Fibroblast of the conjunctiva (primary cell): ENCODE data around the gene HLA-DMB.

Experiments
- DNase-seq: peaks from one replicate; pipeline ENCODE4 v3.0.0-alpha.2; 2010; ENCODE audit warnings: low read depth

Gene HLA-DMB

DNA sequence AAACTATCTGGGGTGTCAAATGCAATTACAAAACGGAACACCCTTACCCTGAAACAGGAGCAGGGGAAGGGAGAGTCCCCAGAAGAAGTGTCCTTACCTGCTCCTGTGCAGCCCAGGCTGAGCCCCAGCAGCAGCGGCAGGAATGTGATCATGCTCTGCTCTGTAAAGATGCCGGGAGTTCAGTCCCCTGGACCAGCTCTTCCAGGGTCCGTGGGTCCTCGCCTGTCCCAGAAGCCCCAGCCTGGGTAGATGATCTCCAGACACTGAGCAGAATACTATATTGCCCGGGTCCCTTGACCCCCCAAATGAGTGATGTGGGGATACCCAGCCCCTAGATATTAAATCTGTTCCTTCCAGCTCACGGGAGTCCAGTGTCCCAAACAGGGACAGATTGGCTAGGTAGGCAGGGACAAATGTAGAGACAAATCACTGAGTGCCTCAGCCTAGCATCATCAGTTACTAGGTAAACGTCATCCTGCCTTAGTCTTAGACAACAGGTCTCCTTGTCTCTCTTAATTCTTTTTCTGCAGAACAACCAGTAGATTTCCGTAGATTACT, at the start of gene HLA-DMB:
Gene HLA-DMB (minus strand): TSS at position 373 of the 558 bp plus-strand sequence. CDS start 221 bp downstream, at position 152.
- DNase-seq: peak; percentile 31

DNA sequence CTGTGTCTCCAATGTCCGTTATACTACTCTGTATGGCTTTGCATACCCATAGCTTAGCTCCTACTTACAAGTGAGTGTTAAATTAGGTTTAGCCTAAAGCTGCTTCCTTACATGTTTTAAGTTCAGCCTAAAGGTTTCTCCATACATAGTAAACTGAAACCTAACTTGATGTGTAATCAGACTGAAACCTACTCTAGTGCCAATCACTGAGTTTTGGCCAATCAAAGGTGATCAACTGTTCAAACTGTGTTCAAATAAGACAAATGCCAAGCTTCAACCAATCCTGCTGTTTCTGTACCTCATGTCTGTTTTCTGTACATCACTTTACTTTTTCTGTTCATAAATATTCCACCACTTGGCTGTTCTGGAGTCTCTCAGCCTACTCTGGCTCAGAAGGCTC, 48.5 kb upstream of the HLA-DMB start:
- no peak for DNase-seq

DNA sequence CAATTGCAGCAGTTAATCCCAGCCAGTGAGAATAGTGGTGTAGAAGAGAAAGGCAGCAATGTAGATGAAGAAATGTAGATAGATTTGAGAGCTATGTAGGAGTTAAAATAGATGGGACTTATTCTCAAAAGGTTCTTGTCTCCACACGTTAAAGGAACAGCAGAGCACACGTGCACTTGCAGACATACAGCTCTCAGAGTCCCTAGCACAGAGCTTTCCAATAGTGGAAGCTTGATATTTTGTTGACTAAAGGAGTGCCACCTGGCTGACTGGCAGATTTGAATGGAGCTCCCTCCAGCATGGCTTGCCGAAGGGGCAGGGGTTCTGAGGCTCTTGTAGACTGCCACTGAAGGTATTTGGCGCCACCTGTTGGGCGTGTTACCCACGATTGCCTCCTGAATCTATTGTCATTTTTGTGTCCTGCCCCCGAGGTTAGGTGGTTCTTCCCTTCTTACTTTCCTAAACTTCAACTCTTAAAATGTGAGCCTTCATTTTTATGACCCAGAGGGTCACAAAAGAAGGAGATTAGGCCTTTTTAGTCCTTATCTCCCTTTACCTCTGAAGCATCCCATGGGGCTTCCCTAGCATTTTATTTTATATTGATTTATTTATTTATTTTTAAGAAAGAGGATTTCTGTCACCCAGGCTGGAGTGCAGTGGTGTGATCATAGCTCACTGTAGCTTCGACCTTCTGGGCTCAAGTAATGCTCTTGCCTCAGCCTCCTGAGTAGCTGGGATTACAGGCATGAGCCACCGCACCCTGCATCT, 44.0 kb upstream of the HLA-DMB start:
- peak; percentile 78 for DNase-seq

DNA sequence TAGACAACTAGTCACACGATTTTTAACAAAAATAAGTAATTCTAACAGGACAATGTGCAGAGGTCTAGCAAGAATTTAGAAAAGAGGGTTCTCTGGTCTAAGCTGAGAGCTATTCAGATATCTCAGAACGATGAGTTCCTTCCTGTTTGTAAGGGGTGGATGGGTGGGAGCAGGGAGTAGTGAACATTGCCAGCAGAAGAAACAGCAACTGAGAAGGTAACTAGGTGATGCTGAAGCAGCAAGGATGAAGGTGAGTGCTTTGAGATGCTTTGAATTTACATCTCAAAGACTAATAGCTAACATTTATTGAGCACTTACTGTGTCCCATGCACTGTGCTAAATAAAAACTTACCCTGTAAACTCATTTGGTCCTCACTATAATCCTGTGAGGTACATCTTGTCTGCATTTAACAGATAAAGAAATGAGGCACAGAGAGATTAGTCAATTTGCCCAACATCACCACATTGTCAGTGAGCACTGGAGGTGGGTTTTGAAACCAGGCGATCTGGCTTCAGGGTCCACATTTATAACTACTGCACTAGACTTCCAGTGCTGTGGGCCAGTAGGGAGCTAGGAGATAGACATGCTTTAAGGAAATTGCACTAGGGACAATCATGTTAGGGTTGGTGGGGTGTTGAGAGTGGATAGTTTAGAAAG, 43.3 kb upstream of the HLA-DMB start:
- DNase-seq: no peak

DNA sequence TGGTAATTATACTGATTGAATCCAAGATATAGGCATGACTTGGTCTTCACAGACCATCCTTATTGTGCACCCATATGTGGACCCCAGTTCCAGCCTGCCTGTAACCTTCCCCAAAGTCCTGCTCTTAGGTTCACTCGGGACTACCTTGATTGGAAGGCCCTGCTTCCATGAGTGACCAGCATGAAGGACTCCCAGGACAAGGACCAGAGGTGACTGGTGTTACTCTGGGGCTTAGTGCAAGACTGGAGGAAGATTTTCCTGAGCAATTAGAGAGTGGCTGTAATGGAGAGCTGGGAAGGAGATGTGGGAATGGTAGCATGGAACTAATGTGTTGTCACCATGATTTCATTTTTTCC, 42.6 kb upstream of the HLA-DMB start:
- DNase-seq: no peak

DNA sequence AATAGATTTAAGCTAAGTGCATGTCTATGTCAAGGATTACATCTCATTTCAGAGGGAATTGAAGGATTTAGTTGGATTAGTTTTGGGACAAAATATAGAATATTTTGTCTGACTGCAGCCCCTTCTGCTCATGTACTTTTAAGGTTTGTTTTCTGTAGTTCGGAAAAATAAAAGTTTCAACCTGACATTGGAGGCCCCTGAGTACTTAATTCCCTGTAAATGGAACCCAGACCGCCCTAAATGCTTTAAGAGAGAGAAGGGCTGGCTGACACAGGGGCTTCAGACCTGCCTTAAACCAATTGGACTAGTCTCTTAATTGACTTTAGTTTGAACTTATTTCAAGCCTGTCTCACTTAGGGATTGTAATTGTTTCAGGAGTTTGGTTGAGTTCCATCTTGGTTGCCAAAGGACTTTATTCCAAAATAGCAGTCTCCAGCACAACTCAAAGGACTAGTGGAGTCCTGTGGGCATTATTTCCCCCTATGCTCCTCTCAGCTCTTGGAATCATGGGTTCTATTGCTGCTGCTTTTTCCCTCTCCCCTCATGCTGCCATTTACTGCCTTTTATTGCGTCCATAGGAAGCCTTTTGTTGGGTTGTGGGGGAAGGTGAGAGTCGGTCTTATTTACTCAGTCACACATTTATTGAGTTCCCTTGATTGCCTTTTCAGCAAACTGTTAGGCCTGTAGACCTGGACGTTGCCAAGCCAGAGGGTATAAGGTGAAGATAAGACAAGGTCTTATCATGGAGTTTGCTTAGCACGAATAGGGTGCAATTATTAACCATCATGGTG, 42.1 kb upstream of the HLA-DMB start:
- no peak for DNase-seq

DNA sequence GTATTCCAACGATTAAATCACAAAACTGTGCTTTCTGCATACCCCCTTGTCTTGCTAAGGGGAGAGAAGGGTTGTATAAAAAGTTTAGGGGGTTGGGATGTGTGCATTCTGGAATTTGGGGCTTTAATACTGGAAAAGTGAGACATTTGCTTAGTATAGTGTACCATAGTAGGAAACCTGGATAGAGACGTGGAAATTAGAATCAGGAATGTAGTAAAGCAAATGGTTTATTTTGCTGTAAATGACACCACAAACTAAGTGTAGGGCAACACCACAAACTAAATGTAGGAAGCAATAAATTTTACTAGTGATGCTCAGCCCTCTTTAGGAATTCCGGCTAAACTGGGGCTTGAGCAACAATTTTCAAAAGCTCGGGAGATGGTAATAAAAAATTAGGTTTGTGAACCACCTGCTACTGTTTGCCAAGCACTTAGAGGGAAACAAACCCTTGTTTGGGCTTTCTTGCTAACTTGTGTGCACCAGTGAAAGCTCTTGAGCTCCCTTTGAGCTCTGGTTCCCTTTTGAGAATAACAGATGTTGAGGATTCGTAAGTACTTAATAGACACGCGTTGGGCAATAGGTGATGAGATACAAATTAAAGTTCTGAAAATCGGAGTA, 41.4 kb upstream of the HLA-DMB start:
- DNase-seq: no peak

DNA sequence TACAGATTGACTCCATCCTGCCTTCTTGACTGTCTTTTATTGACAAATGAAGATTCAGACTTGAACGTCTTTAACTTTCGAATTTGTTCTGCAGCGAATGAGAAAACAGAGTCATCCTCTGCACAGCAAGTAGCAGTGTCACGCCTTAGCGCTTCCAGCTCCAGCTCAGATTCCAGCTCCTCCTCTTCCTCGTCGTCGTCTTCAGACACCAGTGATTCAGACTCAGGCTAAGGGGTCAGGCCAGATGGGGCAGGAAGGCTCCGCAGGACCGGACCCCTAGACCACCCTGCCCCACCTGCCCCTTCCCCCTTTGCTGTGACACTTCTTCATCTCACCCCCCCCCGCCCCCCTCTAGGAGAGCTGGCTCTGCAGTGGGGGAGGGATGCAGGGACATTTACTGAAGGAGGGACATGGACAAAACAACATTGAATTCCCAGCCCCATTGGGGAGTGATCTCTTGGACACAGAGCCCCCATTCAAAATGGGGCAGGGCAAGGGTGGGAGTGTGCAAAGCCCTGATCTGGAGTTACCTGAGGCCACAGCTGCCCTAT, 39.7 kb upstream of the HLA-DMB start:
- no peak for DNase-seq

DNA sequence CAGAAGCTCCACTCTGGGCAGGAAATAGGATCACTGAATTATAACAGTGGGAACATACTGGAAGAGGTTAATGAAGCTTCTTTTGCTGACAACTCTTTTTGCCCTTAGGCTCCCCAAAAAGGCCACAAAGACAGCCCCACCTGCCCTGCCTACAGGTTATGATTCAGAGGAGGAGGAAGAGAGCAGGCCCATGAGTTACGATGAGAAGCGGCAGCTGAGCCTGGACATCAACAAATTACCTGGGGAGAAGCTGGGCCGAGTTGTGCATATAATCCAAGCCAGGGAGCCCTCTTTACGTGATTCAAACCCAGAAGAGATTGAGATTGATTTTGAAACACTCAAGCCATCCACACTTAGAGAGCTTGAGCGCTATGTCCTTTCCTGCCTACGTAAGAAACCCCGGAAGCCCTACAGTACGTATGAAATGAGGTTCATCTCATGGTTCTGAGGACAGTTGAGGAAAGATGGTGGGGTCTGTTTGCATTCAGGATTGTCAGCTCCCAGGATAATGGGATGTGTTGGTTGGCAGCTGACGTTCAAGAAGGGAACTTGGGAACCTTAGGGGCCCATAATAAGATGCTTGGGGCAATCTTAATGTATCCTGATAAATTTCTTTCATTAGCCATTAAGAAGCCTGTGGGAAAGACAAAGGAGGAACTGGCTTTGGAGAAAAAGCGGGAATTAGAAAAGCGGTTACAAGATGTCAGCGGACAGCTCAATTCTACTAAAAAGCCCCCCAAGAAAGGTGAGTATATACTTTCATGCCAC, 39.1 kb upstream of the HLA-DMB start:
- no peak for DNase-seq

DNA sequence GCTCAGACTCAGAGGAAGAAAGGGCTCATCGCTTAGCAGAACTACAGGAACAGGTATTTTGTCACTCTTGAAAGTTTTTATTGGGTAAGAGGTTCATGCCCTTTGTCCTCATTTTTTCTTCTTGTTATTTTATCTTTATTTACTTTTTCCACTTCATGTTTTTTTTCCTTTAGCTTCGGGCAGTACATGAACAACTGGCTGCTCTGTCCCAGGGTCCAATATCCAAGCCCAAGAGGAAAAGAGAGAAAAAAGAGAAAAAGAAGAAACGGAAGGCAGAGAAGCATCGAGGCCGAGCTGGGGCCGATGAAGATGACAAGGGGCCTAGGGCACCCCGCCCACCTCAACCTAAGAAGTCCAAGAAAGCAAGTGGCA, 37.1 kb upstream of the HLA-DMB start:
- no peak for DNase-seq

DNA sequence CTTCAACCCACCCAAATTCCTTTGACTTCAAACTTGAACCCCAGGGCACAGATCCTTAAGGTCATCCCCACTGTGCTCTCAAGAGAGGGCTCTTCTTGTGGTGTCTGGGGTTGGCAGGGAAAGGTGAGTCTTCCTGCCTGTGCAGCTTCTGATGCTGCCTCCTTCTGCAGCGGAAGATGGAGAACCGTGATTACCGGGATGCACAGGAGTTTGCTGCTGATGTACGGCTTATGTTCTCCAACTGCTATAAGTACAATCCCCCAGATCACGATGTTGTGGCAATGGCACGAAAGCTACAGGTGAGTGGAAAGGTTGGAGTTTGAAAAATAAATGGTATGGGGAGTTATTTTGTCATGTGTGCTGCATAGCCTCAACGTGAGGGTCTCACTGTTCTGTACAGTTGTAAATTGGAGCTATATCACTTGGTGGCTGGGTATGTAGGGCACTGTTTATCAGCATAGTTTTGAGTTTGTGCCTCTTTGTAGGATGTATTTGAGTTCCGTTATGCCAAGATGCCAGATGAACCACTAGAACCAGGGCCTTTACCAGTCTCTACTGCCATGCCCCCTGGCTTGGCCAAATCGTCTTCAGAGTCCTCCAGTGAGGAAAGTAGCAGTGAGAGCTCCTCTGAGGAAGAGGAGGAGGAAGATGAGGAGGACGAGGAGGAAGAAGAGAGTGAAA, 36.6 kb upstream of the HLA-DMB start:
- DNase-seq: no peak

DNA sequence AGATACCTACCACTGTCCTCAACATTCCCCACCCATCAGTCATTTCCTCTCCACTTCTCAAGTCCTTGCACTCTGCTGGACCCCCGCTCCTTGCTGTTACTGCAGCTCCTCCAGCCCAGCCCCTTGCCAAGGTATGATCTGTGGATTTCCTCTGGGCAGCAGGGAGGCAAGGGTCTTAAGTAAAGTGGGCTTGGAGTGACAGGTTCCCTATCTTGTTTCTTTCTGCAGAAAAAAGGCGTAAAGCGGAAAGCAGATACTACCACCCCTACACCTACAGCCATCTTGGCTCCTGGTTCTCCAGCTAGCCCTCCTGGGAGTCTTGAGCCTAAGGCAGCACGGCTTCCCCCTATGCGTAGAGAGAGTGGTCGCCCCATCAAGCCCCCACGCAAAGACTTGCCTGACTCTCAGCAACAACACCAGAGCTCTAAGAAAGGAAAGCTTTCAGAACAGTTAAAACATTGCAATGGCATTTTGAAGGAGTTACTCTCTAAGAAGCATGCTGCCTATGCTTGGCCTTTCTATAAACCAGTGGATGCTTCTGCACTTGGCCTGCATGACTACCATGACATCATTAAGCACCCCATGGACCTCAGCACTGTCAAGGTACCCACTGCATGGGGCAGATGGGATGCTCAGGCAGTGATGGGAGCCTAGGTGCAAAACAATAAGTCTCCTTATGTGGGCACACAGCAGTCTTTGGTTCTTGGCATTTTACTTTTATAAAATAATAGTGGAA, 35.7 kb upstream of the HLA-DMB start:
- no peak for DNase-seq

DNA sequence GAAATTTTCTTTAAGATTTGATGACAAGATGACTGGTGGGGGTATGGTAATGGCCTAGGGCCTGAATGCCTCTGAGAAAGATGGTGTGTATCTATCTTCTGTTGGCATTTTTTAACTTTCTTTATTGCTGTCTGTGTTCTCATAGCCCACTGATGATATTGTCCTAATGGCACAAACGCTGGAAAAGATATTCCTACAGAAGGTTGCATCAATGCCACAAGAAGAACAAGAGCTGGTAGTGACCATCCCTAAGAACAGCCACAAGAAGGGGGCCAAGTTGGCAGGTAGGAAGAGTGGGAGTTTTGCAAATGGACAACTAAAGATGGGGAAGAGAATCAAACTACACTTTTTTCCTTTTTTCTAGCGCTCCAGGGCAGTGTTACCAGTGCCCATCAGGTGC, 35.1 kb upstream of the HLA-DMB start:
- DNase-seq: no peak

DNA sequence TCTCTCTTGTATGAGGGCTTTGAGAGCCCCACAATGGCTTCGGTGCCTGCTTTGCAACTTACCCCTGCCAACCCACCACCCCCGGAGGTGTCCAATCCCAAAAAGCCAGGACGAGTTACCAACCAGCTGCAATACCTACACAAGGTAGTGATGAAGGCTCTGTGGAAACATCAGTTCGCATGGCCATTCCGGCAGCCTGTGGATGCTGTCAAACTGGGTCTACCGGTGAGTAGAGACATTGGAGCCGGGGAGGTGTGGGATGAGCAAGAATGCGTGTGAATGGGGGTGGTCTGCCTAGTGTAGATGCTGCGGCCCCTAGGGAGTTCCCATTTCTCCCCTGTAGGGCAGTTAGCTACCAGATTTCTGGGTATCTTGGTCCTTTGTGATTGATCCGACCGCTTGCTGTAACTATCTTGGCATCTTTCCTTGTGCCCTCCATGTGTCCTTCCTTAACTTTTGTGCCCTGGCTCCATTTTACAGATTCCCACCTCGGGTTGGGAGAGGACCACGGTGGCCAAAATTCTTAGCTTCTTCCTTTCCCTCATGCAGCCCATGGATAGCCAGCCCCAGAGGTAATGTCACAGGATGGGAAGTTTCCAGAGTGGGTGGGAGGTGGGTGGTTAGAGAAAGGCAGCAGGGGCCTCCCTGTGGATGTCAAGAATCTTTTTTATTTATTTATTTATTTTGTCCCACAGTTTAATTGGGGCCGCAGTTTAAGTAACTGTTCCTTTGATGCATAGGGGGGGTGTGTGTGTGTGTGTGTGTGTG, 33.9 kb upstream of the HLA-DMB start:
- DNase-seq: no peak

DNA sequence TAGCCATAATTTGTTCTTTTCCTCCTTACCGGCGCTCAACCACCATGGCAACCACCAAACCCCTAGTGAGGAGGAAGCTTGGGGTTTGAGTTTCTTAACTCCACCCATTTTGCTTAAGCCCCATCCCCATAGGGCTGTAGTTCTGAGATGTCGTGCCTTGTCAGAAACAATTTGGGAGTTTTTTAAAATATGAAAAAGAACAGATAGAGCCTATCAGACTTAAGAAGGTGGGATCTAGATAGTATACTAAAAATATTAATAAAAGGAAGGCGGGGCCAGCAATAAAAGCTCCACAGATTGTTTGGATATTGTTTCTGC, 33.1 kb upstream of the HLA-DMB start:
- DNase-seq: peak; percentile 41

DNA sequence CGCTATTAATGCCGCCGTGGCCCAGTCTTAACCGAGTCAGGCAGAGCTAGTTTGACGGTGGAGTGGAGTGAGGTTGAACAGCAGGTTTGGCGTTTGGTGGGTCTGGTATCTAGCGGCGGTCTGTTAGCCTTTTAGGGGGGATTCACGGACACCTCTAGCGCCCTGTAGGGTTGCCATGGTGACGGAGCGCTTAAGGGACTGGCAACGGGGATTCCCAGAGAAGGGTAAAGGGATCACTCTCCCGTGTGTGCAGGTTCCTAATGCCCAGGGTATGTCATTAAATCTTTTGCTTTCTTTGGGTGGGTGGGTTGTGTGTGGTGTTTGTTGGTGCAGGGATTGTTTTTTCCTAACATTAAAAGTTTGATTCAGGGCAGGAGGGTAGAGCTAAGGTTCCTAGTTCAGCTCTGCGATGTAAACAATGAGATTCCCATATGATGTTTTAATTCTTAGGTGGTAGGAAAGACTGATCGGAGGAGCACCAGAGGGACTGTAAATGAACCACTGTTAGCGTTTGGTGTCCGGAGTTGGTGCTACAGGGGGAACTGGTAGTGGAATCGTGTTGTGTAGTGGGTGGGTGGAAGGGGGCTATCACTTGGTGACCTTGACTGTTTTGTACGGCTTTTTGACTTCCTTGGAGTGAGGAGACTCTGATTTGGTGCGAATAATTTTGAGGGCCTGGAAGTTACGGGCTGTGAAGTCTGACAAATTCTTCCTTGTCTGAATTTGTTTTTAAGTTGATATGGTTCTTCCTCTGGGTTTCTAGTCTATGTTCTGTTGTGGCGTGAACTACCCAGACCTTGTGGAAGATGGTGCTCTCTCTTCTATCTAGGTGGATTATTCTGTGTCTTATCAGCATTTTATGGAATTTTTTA, 32.6 kb upstream of the HLA-DMB start:
- no peak for DNase-seq

DNA sequence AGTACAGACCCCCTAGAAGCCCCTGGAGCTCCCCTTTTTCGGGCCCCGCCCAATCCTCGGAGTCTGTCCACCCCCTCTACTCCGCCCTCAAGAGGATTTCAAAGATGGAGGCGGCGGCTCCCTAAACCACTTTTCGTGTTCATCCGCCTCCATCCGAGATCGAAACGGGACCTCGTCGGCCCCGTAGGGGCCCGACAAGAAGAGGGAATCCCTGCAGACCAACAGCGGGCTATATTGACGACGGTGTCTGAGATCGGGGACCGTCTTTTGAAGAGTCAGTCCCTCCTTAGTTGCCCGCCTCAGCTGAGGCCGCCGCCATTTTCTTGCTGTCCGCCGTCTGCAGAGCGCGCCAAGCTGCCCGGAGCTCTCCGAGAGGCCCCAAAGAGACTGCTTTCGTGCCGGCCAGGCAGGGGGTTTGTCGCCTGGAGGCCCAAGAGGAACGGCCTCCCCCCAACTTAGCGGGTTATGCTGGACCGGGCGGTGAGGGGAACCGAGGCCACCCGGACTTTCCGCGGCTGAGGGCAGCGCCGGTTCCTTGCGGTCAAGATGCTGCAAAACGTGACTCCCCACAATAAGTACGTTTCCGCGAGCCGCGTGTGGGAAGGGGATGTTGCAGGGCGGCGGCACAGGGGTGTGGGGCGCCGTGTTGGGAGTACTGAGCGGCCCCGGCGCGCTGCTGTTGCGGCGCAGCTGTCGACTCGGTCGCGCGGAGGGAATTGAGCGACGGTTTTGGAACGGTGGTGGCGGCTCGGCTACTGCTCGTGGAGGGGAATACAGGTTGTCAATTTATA, 31.7 kb upstream of the HLA-DMB start:
- DNase-seq: no peak
